Ascending aorta (tissue), 2 donors: ENCODE results near the gene TTF2. TPM values are rescaled to one million over a fixed set of nuclear protein-coding genes. Genes with fewer than 3 reads are reported as not detected.

Source experiments
- DNase-seq, 2 donors: peaks; one replicate each; pipeline ENCODE4 v3.0.0-alpha.2; 2019; ENCODE audit warnings: low spot score in 2 of 2
- H3K27ac ChIP-seq, 2 donors: fragments of 200-600 bp; sonication (generic); one replicate each; pipeline ENCODE4 v1.5.1; 2016 to 2017; ENCODE audit warnings: mild to moderate bottlenecking in 1 of 2
- H3K27me3 ChIP-seq: fragments of 200-600 bp; sonication (generic); one replicate; pipeline ENCODE4 v1.5.1; 2017
- H3K36me3 ChIP-seq, 2 donors: fragments of 200-600 bp; sonication (generic); one replicate each; pipeline ENCODE4 v1.5.1; 2016
- H3K4me1 ChIP-seq, 2 donors: fragments of 200-600 bp; sonication (generic); one replicate each; pipeline ENCODE4 v1.5.1; 2016 to 2017; ENCODE audit warnings: mild to moderate bottlenecking in 1 of 2
- H3K4me3 ChIP-seq, 2 donors: fragments of 200-600 bp; sonication (generic); one replicate each; pipeline ENCODE4 v1.5.1; 2016 to 2017; ENCODE audit warnings: mild to moderate bottlenecking in 1 of 2
- H3K9me3 ChIP-seq, 2 donors: fragments of 200-600 bp; sonication (generic); one replicate each; pipeline ENCODE4 v1.5.1; 2016
- CTCF ChIP-seq, 3 experiments: fragments of 200-600 bp in 2 of 3; fragments of 450-650 bp in 1 of 3; sonication (generic) in 2 of 3; IDR thresholded peaks; one replicate each; pipeline ENCODE4 v1.5.1; 2016 to 2019; ENCODE audit warnings: antibody characterized with exemption in 3 of 3, mild to moderate bottlenecking in 1 of 3, moderate library complexity in 1 of 3
- intact Hi-C: fragments of 100-400 bp; cut with DNase I; formaldehyde crosslinking; loops from one replicate; pipeline ENCODE4 v1.15.1; 2023
- total RNA-seq: library from RNA; depleted of rRNA; stranded (reverse); fragments of >200 nt; gene quantifications from one replicate; pipeline ENCODE4 v1.1.0, GENCODE V29; 2016

TTF2 gene
- total RNA-seq, 1 donor from 2014 or later: 4.4 TPM

- Histone ChIP-seq H3K4me3 (no peak overlapping the region), H3K27ac (no peak overlapping the region), H3K27me3 (no peaks in the 10 kb centered on the region), H3K9me3 (no peaks in the 10 kb centered on the region), H3K36me3 (no peaks in the 10 kb centered on the region), H3K4me1 (no peaks in the 10 kb centered on the region)
- intact Hi-C loops: no loop called here
- TF ChIP-seq CTCF (IDR thresholded peaks at IDR 0.05): no peak
- DNase-seq: no peak
These were observed 43.1 kb upstream of the TTF2 start for GRCh38 chr1:117017062-117017461.

DNA sequence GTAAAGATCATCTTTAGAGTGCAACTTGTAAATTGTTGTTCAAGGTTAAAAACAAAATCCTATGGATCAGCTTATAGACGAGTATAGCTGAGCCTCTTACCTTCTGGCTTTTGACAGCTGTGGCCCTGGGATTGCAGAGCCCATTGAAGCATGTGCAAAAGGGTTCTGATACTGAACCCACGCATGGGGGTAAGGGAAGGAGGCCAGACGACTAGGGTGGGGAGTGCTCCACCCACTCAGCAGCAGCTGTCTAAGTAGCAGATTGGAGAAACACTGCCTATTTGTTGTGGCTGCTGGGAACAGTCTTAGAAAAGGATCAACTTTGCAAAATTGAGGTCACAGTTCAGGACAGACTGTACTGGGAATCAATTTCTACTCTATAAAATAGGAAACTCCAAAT is 42.5 kb upstream of the TTF2 start:
- no peak for DNase-seq
- Histone ChIP-seq H3K36me3 (no peaks in the 10 kb centered on the region), H3K4me3 (no peak overlapping the region), H3K4me1 (no peaks in the 10 kb centered on the region), H3K27ac (no peak overlapping the region), H3K9me3 (no peaks in the 10 kb centered on the region), H3K27me3 (no peaks in the 10 kb centered on the region)
- TF ChIP-seq CTCF (IDR thresholded peaks at IDR 0.05): no peak
- intact Hi-C loops: no loop called here

GRCh38 chr1:117020526-117021156 is 39.5 kb upstream of the TTF2 start:
- H3K27ac ChIP-seq: no peak overlapping the region
- no peaks in the 10 kb centered on the region for H3K36me3 ChIP-seq

GRCh38 chr1:117022114-117022513 is 38.0 kb upstream of the TTF2 start:
- intact Hi-C loops: no loop called here
- DNase-seq: no peak
- H3K36me3 ChIP-seq: no peaks in the 10 kb centered on the region

More at GRCh38 chr1:117020526-117021156, 39.5 kb upstream of the TTF2 start:
- H3K27me3 ChIP-seq: no peaks in the 10 kb centered on the region
- no peak overlapping the region for H3K4me3 ChIP-seq
- intact Hi-C loops: no loop called here
- TF ChIP-seq CTCF (IDR thresholded peaks at IDR 0.05): no peak
- H3K4me1 ChIP-seq: no peaks in the 10 kb centered on the region
- no peaks in the 10 kb centered on the region for H3K9me3 ChIP-seq
- no peak for DNase-seq

DNA sequence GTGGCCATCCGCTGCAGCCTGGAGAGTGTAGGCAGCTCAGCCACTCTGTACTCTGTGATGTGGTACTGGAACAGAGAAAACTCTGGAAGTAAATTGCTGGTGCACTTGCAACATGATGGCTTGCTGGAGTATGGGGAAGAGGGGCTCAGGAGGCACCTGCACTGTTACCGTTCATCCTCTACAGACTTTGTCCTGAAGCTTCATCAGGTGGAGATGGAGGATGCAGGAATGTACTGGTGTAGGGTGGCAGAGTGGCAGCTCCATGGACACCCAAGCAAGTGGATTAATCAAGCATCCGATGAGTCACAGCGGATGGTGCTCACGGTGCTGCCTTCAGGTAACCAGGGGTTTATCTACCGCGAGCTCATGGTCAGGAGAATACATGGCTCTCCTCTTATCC is 34.6 kb upstream of the TTF2 start:
- Histone ChIP-seq H3K27me3 (no peaks in the 10 kb centered on the region), H3K27ac (no peak overlapping the region), H3K4me1 (peaks cover 0 to 4% of the 10 kb centered on the region in 2 donors), H3K9me3 (no peaks in the 10 kb centered on the region), H3K36me3 (no peaks in the 10 kb centered on the region), H3K4me3 (no peak overlapping the region)
- no peak for TF ChIP-seq CTCF (IDR thresholded peaks at IDR 0.05)
- no peak for DNase-seq
- intact Hi-C loops: no loop called here

More at GRCh38 chr1:117022114-117022513, 38.0 kb upstream of the TTF2 start:
- no peak for TF ChIP-seq CTCF (IDR thresholded peaks at IDR 0.05)
- peaks cover 0 to 4% of the 10 kb centered on the region in 2 donors for H3K4me1 ChIP-seq
- no peaks in the 10 kb centered on the region for H3K9me3 ChIP-seq
- no peaks in the 10 kb centered on the region for H3K27me3 ChIP-seq
- no peak overlapping the region for H3K27ac ChIP-seq
- H3K4me3 ChIP-seq: no peak overlapping the region

GRCh38 chr1:117026361-117026760 is 33.8 kb upstream of the TTF2 start:
- H3K27ac ChIP-seq: no peak overlapping the region

More at GRCh38 chr1:117026361-117026760, 33.8 kb upstream of the TTF2 start:
- Histone ChIP-seq H3K36me3 (no peaks in the 10 kb centered on the region), H3K4me3 (no peak overlapping the region), H3K4me1 (peaks cover 0 to 4% of the 10 kb centered on the region in 2 donors), H3K27me3 (no peaks in the 10 kb centered on the region), H3K9me3 (no peaks in the 10 kb centered on the region)
- no peak for DNase-seq
- TF ChIP-seq CTCF (IDR thresholded peaks at IDR 0.05): no peak
- intact Hi-C loops: no loop called here
